Motor neuron (in vitro differentiated cells): ENCODE results near the gene HID1. TPM values are rescaled to one million over a fixed set of nuclear protein-coding genes. Genes with fewer than 3 reads are reported as not detected.

Experiments
- ATAC-seq, 8 experiments: fragments of 200-7000 bp; cut with Tn5 transposase; replicated peaks in 6 of 8; 2 replicates each; pipeline ENCODE4 v1.8.0; 2021; ENCODE audit warnings: mild to moderate bottlenecking in 8 of 8, moderate library complexity in 8 of 8
- H3K27ac ChIP-seq, 2 donors: fragments of 250-450 bp; sonication (Bioruptor Pico); 2 replicates each; pipeline ENCODE4 v1.9.0; 2021; ENCODE audit warnings: antibody characterized with exemption in 2 of 2, mild to moderate bottlenecking in 2 of 2, moderate library complexity in 1 of 2
- H3K4me1 ChIP-seq, 2 donors: fragments of 250-450 bp; sonication (Bioruptor Pico); replicated peaks in 1 of 2; 2 replicates each; pipeline ENCODE4 v1.6.1; 2021; ENCODE audit warnings: antibody characterized with exemption in 2 of 2, mild to moderate bottlenecking in 2 of 2, moderate library complexity in 1 of 2
- H3K4me3 ChIP-seq, 5 donors: fragments of 250-450 bp; sonication (Bioruptor Pico); 2 replicates each; pipeline ENCODE4 v1.9.0; 2021; ENCODE audit warnings: antibody characterized with exemption in 5 of 5, mild to moderate bottlenecking in 5 of 5, moderate library complexity in 4 of 5
- WGBS, 10 experiments: fragments of 450-650 bp; shearing (Covaris generic); methylation state at CpG; one replicate each; pipeline ENCODE4 v1.0.0; 2022; 5-methylcytosine and 5-hydroxymethylcytosine counted together
- in situ Hi-C, 9 experiments: fragments of 400-800 bp; cut with MboI; loops; one replicate each; pipeline ENCODE4 v1.15.0; 2021; ENCODE audit warnings: low sequenced_read_pairs in 9 of 9, low pct_unique_long_range_greater_than_20kb in 2 of 9; ENCODE audit not compliant: unreplicated experiment in 9 of 9
- total RNA-seq, 8 experiments: library from RNA; unstranded; fragments of 300-600 nt; gene quantifications; 2 replicates each; pipeline versions ENCODE4 v1.2.3 to v1.2.4, GENCODE V29; 2022

HID1 gene
- total RNA-seq, 8 experiments from 2014 or later: 0.36 to 16.8 (median 12.3) TPM

DNA sequence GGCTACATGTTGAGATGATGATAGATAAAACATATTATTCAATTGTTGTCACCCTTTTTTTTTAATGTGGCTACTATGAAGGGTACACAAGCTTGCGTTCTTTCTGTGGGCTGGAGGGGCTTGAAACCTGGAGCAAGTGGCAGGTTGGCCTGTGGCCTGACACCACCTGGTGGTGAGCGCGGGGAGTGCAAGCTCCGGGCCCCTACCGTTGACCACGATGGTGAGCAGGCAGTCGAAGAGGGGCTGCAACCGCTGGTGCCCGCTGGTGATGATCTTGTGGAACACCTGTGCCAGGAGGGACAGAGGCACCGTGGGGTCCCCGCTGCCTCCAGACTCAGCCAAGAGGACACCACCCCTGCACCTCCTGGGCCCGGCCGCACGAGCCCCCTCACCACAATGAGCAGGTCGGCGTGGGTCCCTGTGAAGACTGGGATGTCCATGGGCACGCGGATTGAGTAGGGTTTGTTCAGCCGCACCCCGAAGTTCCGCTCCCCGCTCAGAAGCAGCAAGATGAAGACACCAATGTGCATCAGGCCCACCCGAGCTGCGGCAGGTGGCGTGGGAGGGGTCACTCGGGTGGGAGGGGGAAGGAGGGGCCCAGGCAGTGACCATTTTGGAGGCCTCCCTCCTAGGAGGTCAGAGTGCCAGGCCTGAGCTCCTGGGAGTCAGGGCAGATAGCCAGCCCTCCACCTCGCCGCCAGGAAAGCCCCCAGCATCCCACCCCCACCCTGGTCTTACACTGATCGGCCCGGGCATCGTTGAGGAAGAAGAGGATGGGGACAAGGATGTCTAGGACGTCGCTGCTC, 14.4 kb downstream of the HID1 start:
- ATAC-seq: peak; percentile 24 to 68 (median 42)
- in situ Hi-C loops: no loop called here
- Histone ChIP-seq H3K4me1 (no peaks in the 10 kb centered on the region), H3K27ac (no peak overlapping the region), H3K4me3 (no peak overlapping the region)
- 10 to 51% (median 14%) methylated on average over 4 to 10 of the region's 33 CpGs; no CpG with 5 or more reads in 6 of the 10 experiments for WGBS, 10 experiments

DNA sequence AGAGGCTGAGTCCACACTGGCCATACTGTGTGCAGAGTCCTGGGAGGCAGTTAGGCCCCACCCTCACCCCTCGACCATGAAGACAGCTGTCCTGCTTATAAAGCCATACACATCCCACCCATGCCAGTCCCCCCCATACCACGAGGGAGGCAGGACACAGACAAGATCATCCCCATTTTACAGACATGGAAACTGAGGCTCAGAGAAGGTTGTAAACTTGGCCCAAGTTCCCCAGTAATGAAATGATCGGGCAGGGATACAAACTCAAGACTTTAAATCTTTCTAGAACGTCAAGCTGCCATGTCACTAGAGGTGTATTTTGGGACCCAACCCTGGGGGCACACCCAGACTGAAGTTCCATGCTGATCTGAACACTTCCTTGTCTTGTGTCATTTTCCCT, 16.5 kb downstream of the HID1 start:
- in situ Hi-C loops: no loop called here
- no peak for ATAC-seq
- no peak overlapping the region for H3K4me3 ChIP-seq
- WGBS, 10 experiments: 17 to 49% (median 33%) methylated on average over 1 to 3 of the region's 4 CpGs; no CpG with 5 or more reads in 5 of the 10 experiments
- H3K4me1 ChIP-seq: peaks cover 6 to 8% of the 10 kb centered on the region in 2 donors
- no peak overlapping the region for H3K27ac ChIP-seq

- no peak for ATAC-seq
- Histone ChIP-seq H3K27ac (no peak overlapping the region), H3K4me1 (peaks cover 6 to 8% of the 10 kb centered on the region in 2 donors), H3K4me3 (no peak overlapping the region)
- in situ Hi-C loops: no loop called here
- WGBS, 10 experiments: 0 to 72% (median 42%) methylated on average over 1 to 10 of the region's 13 CpGs; no CpG with 5 or more reads in 2 of the 10 experiments
Measured at GRCh38 chr17:74954665-74955421, 17.7 kb downstream of the HID1 start.

DNA sequence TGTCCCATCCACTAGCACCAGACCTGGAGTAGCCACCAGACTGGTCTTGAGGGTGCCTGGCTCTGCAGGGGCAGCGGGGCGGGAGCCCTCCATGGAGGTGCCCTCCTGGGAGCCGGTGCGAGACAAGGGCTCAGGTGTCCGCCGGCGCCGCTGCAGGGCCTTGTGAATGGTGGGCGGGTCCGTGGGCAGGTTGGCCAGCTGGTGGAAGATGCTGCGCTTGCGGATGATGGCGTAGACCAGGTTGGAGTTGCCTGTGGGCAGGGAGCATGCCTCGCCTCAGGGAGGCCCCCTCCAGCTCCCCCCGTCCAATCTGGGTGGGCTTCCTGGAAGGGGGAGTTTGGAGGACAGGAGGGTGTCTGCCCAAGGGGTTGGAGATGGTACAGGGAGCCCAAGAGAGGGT, 18.4 kb downstream of the HID1 start:
- no peak overlapping the region for H3K27ac ChIP-seq
- in situ Hi-C loops: no loop called here
- peaks cover 6 to 8% of the 10 kb centered on the region in 2 donors for H3K4me1 ChIP-seq
- ATAC-seq: no peak
- no peak overlapping the region for H3K4me3 ChIP-seq
- WGBS, 10 experiments: 87 to 100% methylated on average over 1 to 3 of the region's 15 CpGs; no CpG with 5 or more reads in 8 of the 10 experiments

DNA sequence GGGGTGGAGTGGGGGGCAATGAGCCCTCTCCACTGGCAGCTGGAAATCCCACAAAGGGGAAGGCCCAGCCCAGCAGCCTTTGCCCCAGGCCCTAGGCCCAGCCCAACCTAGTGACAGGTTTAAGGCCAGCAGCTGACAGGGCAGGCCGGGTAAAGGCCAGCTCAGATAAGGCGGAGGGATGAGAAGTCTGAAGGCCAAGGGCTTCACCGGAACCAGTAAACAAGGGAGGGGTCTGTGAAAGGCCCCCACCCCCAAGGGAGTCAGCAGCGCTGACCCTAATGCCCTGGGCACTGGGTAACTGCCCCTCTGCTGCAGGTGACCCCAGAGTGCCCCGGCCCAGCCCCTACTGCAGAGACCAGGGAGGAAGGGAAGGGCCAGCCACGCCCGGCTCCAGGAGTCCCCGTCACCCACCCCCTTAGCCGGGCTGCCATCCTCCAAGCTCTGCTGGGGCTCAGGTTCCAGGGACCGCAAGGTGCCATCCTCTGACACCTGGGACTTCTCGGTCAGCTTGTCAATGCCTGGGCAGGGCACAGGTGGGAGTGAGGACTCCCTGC, 19.3 kb downstream of the HID1 start:
- no peak for ATAC-seq
- WGBS, 10 experiments: 81 to 100% methylated on average over 1 to 4 of the region's 11 CpGs; no CpG with 5 or more reads in 8 of the 10 experiments
- Histone ChIP-seq H3K4me3 (no peak overlapping the region), H3K27ac (no peak overlapping the region), H3K4me1 (peaks cover 6 to 8% of the 10 kb centered on the region in 2 donors)
- in situ Hi-C loops: no loop called here

- H3K4me3 ChIP-seq: no peak overlapping the region
- no peak overlapping the region for H3K27ac ChIP-seq
- ATAC-seq: peak in 3 of 8 experiments; percentile 32 to 53 (median 33)
- peaks cover 6 to 8% of the 10 kb centered on the region in 2 donors for H3K4me1 ChIP-seq
- in situ Hi-C loops: no loop called here
- WGBS, 10 experiments: 0 to 67% (median 33%) methylated on average over 1 to 4 of the region's 24 CpGs; no CpG with 5 or more reads in 5 of the 10 experiments
Measured at GRCh38 chr17:74952431-74953133, 20.0 kb downstream of the HID1 start.

GRCh38 chr17:74951680-74952421, 20.7 kb downstream of the HID1 start:
- 67 to 100% (median 93%) methylated on average over 1 to 4 of the region's 32 CpGs; no CpG with 5 or more reads in 6 of the 10 experiments for WGBS, 10 experiments
- peaks cover 6 to 8% of the 10 kb centered on the region in 2 donors for H3K4me1 ChIP-seq
- H3K4me3 ChIP-seq: no peak overlapping the region
- in situ Hi-C loops: no loop called here
- H3K27ac ChIP-seq: no peak overlapping the region
- no peak for ATAC-seq

GRCh38 chr17:74951065-74951464, 21.5 kb downstream of the HID1 start:
- 60 to 100% (median 60%) methylated on average over 1 of the region's 3 CpGs; no CpG with 5 or more reads in 7 of the 10 experiments for WGBS, 10 experiments
- in situ Hi-C loops: no loop called here
- no peak for ATAC-seq

DNA sequence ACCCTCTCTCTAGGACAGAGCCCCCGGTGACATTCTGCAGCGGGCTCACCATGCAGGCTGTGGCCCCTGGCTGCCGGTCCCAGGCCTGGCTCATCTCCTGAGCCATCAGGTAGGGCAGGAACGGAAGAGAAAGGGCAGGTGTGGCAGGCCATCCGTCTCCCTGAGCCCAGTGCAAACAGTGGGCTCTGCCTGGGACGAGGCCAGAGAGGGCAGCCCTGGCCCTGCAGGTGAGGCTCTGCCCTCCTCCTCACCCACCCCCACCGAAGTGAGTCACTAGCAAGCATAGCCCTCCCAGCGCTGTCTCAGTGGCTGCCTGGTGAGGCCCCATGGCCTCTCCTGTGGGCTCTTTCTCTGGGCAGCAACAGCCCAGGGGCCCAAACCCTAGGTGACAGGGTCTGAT, 22.4 kb downstream of the HID1 start:
- no peak overlapping the region for H3K27ac ChIP-seq
- ATAC-seq: peak in 5 of 8 experiments; percentile 32 to 60 (median 36)
- in situ Hi-C loops: no loop called here
- H3K4me1 ChIP-seq: peaks cover 6 to 8% of the 10 kb centered on the region in 2 donors
- WGBS, 10 experiments: 40 to 80% methylated on average over 1 of the region's 8 CpGs; no CpG with 5 or more reads in 8 of the 10 experiments
- H3K4me3 ChIP-seq: no peak overlapping the region

More at GRCh38 chr17:74951065-74951464, 21.5 kb downstream of the HID1 start:
- Histone ChIP-seq H3K4me3 (no peak overlapping the region), H3K27ac (no peak overlapping the region), H3K4me1 (peaks cover 6 to 8% of the 10 kb centered on the region in 2 donors)

GRCh38 chr17:74949455-74950115, 23.0 kb downstream of the HID1 start:
- H3K27ac ChIP-seq: no peak overlapping the region
- no peak overlapping the region for H3K4me3 ChIP-seq
- WGBS, 10 experiments: 20 to 80% (median 60%) methylated on average over 1 to 3 of the region's 12 CpGs; no CpG with 5 or more reads in 5 of the 10 experiments
- in situ Hi-C loops: no loop called here
- peaks cover 6 to 8% of the 10 kb centered on the region in 2 donors for H3K4me1 ChIP-seq
- peak in 5 of 8 experiments; percentile 6 to 20 (median 14) for ATAC-seq

DNA sequence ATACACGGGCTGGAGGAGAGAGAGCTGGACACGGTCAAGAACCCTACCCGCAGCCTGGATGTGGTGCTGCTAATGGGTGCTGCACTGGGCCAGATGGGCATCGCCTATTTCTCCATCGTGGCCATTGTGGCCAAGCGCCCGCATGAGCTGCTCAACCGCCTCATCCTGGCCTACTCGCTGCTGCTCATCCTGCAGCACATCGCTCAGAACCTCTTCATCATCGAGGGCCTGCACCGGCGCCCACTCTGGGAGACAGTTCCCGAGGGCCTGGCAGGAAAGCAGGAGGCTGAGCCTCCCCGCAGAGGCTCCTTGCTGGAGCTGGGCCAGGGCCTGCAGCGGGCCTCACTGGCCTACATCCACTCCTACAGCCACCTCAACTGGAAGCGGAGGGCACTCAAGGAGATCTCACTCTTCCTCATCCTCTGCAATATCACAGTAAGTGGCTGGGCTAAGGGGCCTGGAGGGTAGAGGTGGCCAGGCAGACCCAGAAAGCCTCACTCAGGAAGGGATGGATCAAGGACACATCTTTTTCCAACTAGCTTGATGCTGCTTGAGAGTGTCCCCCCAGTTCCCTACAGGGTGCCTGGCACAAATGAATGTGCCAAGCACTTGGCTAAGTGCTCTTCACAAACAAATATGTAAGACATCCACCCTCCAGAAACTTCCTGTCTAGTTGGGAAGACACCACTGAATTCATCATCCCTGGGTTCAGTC, 25.4 kb downstream of the HID1 start:
- in situ Hi-C loops: no loop called here
- ATAC-seq: no peak

More for the DNA sequence above, 25.4 kb downstream of the HID1 start:
- H3K4me3 ChIP-seq: no peak overlapping the region
- peaks cover 0 to 1% of the 10 kb centered on the region in 2 donors for H3K4me1 ChIP-seq
- H3K27ac ChIP-seq: no peak overlapping the region
- WGBS, 10 experiments: 70 to 100% (median 79%) methylated on average over 2 to 8 of the region's 17 CpGs; no CpG with 5 or more reads in 3 of the 10 experiments
